HepG2 (cell line): ENCODE data around the gene NEAT1. TPM values are rescaled to one million over a fixed set of nuclear protein-coding genes. Genes with fewer than 3 reads are reported as not detected.

Experiments
- ATAD3A ChIP-seq: sonication (generic); formaldehyde crosslinking; IDR thresholded peaks from 2 replicates; pipeline ENCODE4 v1.4.0; 2020; ENCODE audit warnings: missing genetic modification reagents
- ATF1 ChIP-seq: IDR thresholded peaks from 2 replicates; pipeline ENCODE4 v1.6.1; 2016; ENCODE audit warnings: mild to moderate bottlenecking, control low read depth
- BCL6 ChIP-seq: IDR thresholded peaks from 2 replicates; pipeline ENCODE4 v1.6.1; 2016; ENCODE audit warnings: missing genetic modification reagents, missing compliant biosample characterization
- FOXC1 ChIP-seq: sonication (generic); formaldehyde crosslinking; IDR thresholded peaks from 2 replicates; pipeline ENCODE4 v1.8.0; 2022; ENCODE audit warnings: mild to moderate bottlenecking, missing genetic modification reagents, borderline replicate concordance
- ISX ChIP-seq: sonication (generic); formaldehyde crosslinking; conservative IDR thresholded peaks from 2 replicates; pipeline ENCODE4 v1.5.0; 2020; ENCODE audit warnings: missing genetic modification reagents
- KLF13 ChIP-seq: sonication (generic); formaldehyde crosslinking; IDR thresholded peaks from 2 replicates; pipeline ENCODE4 v1.4.0; 2020; ENCODE audit warnings: mild to moderate bottlenecking, missing genetic modification reagents
- MEIS1 ChIP-seq: sonication (generic); formaldehyde crosslinking; IDR thresholded peaks from 2 replicates; pipeline ENCODE4 v1.9.0; 2021; ENCODE audit warnings: mild to moderate bottlenecking, missing genetic modification reagents, moderate library complexity, borderline replicate concordance
- NFIB ChIP-seq: sonication (generic); formaldehyde crosslinking; IDR thresholded peaks from 2 replicates; pipeline ENCODE4 v1.9.0; 2021; ENCODE audit warnings: missing genetic modification reagents, mild to moderate bottlenecking, borderline replicate concordance
- PAWR ChIP-seq: sonication (generic); formaldehyde crosslinking; IDR thresholded peaks from 2 replicates; pipeline ENCODE4 v1.4.0; 2020; ENCODE audit warnings: missing genetic modification reagents, mild to moderate bottlenecking, borderline replicate concordance
- RBAK ChIP-seq: sonication (generic); formaldehyde crosslinking; IDR thresholded peaks from 2 replicates; pipeline ENCODE4 v1.5.1; 2020; ENCODE audit warnings: mild to moderate bottlenecking, missing genetic modification reagents
- SP2 ChIP-seq: sonication (generic); formaldehyde crosslinking; IDR thresholded peaks from 2 replicates; pipeline ENCODE4 v1.5.1; 2020; ENCODE audit warnings: mild to moderate bottlenecking, missing genetic modification reagents
- TEAD2 ChIP-seq: sonication (generic); formaldehyde crosslinking; IDR thresholded peaks from 2 replicates; pipeline ENCODE4 v1.9.0; 2021; ENCODE audit warnings: missing genetic modification reagents
- YEATS2 ChIP-seq: sonication (generic); formaldehyde crosslinking; IDR thresholded peaks from 2 replicates; pipeline ENCODE4 v1.4.0; 2020; ENCODE audit warnings: missing genetic modification reagents, borderline replicate concordance
- ZNF17 ChIP-seq: sonication (generic); formaldehyde crosslinking; IDR thresholded peaks from 2 replicates; pipeline ENCODE4 v1.5.0; 2020; ENCODE audit warnings: mild to moderate bottlenecking, missing genetic modification reagents
- ZNF432 ChIP-seq: sonication (generic); formaldehyde crosslinking; IDR thresholded peaks from 2 replicates; pipeline ENCODE4 v1.5.0; 2020; ENCODE audit warnings: missing genetic modification reagents, mild to moderate bottlenecking, borderline replicate concordance
- ZNF460 ChIP-seq: sonication (generic); formaldehyde crosslinking; IDR thresholded peaks from 2 replicates; pipeline ENCODE4 v1.5.1; 2020; ENCODE audit warnings: missing genetic modification reagents, mild to moderate bottlenecking, borderline replicate concordance
- ZNF839 ChIP-seq: sonication (generic); formaldehyde crosslinking; IDR thresholded peaks from 2 replicates; pipeline ENCODE4 v1.4.0; 2020; ENCODE audit warnings: missing genetic modification reagents, mild to moderate bottlenecking, borderline replicate concordance
- polyA plus RNA-seq, 8 experiments: library from polyadenylated mRNA; depleted of rRNA in 3 of 8; stranded (reverse) in 7 of 8; unstranded in 1 of 8; fragments of >200 nt; fragmentation: Illumina TruSeq in 4 of 8; extraction: Trizol in 4 of 8; gene quantifications; 2 replicates each; pipeline versions ENCODE4 v1.2.1 to v1.2.3, GENCODE V29; 2011 to 2016; ENCODE audit warnings: low read depth in 4 of 8, missing spikeins in 1 of 8, mixed read lengths in 1 of 8; ENCODE audit not compliant: insufficient read depth in 1 of 8
- total RNA-seq, 5 experiments: library from RNA; depleted of rRNA; stranded (reverse); fragments of >200 nt; fragmentation: Illumina TruSeq; extraction: Trizol; gene quantifications; 2 replicates each; pipeline ENCODE4 v1.2.3, GENCODE V29; 2016; ENCODE audit warnings: low read depth in 1 of 5
- TF ChIP-seq, protein P1 (sequence below): sonication (generic); formaldehyde crosslinking; IDR thresholded peaks from 2 replicates; pipeline ENCODE4 v1.5.0; 2020; ENCODE audit warnings: missing genetic modification reagents
- TF ChIP-seq, protein P2 (sequence below): sonication (generic); formaldehyde crosslinking; IDR thresholded peaks from 2 replicates; pipeline ENCODE4 v1.8.1; 2023; ENCODE audit warnings: mild to moderate bottlenecking, missing genetic modification reagents
- TF ChIP-seq, protein P3 (sequence below): sonication (generic); formaldehyde crosslinking; IDR thresholded peaks from 2 replicates; pipeline ENCODE4 v1.4.0; 2020; ENCODE audit warnings: missing genetic modification reagents
- TF ChIP-seq, protein P4 (sequence below): sonication (generic); formaldehyde crosslinking; IDR thresholded peaks from 2 replicates; pipeline ENCODE4 v1.4.0; 2020; ENCODE audit warnings: missing genetic modification reagents
- TF ChIP-seq, protein P5 (sequence below): sonication (generic); formaldehyde crosslinking; IDR thresholded peaks from 2 replicates; pipeline ENCODE4 v1.8.1; 2022; ENCODE audit warnings: mild to moderate bottlenecking, missing genetic modification reagents

The NEAT1 gene
- total and polyA plus RNA-seq, 2 of the 13 experiments (the other 11 are each of a cell fraction or from before 2014, with no cell fraction given), result 20.5 to 41.2 TPM

DNA sequence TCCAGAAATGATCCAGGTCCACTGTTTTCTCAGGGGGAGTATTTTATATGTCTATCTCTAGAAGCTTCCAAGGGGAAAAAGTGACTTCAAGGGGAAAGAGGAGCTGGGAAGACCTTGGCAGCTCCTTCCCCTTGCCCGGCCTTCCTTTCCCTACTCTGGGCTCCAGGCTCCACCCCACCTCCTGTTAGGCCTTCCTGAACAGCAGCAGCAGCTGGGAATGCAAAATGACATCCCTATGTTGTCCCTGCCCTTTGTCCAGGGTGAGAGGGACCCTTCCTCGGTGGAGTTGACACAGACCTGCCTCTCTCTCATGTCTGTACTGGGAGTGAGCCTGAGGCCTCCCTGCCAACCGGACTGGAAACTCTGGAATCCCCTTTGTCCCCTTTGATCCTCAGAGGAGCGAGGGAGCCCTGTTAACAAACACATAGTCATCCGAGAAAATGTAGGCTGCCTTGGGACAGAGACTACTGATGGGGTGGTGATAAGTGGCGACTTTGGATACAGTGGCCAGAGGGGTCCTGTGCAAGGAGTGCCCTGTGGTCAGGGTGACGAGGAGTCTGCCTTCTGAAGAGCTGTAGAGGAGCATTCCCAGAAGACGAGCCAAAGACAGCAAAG, 67.2 kb downstream of the NEAT1 start (continued):
- TF ChIP-seq, protein P1, sequence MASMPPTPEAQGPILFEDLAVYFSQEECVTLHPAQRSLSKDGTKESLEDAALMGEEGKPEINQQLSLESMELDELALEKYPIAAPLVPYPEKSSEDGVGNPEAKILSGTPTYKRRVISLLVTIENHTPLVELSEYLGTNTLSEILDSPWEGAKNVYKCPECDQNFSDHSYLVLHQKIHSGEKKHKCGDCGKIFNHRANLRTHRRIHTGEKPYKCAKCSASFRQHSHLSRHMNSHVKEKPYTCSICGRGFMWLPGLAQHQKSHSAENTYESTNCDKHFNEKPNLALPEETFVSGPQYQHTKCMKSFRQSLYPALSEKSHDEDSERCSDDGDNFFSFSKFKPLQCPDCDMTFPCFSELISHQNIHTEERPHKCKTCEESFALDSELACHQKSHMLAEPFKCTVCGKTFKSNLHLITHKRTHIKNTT (CRISPR knock-in tag), result no peak
- no peak for TF ChIP-seq TEAD2 (CRISPR knock-in tag)
- no peak for TF ChIP-seq ATAD3A (CRISPR knock-in tag)
- TF ChIP-seq NFIB (CRISPR knock-in tag), result no peak
- TF ChIP-seq YEATS2 (CRISPR knock-in tag), result no peak
- no peak for TF ChIP-seq SP2
- TF ChIP-seq FOXC1 (CRISPR knock-in tag), result no peak
- TF ChIP-seq, protein P2, sequence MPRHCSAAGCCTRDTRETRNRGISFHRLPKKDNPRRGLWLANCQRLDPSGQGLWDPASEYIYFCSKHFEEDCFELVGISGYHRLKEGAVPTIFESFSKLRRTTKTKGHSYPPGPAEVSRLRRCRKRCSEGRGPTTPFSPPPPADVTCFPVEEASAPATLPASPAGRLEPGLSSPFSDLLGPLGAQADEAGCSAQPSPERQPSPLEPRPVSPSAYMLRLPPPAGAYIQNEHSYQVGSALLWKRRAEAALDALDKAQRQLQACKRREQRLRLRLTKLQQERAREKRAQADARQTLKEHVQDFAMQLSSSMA (CRISPR knock-in tag), result no peak
- no peak for TF ChIP-seq ISX
- TF ChIP-seq, protein P3, sequence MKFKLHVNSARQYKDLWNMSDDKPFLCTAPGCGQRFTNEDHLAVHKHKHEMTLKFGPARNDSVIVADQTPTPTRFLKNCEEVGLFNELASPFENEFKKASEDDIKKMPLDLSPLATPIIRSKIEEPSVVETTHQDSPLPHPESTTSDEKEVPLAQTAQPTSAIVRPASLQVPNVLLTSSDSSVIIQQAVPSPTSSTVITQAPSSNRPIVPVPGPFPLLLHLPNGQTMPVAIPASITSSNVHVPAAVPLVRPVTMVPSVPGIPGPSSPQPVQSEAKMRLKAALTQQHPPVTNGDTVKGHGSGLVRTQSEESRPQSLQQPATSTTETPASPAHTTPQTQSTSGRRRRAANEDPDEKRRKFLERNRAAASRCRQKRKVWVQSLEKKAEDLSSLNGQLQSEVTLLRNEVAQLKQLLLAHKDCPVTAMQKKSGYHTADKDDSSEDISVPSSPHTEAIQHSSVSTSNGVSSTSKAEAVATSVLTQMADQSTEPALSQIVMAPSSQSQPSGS, result no peak
- TF ChIP-seq, protein P4, sequence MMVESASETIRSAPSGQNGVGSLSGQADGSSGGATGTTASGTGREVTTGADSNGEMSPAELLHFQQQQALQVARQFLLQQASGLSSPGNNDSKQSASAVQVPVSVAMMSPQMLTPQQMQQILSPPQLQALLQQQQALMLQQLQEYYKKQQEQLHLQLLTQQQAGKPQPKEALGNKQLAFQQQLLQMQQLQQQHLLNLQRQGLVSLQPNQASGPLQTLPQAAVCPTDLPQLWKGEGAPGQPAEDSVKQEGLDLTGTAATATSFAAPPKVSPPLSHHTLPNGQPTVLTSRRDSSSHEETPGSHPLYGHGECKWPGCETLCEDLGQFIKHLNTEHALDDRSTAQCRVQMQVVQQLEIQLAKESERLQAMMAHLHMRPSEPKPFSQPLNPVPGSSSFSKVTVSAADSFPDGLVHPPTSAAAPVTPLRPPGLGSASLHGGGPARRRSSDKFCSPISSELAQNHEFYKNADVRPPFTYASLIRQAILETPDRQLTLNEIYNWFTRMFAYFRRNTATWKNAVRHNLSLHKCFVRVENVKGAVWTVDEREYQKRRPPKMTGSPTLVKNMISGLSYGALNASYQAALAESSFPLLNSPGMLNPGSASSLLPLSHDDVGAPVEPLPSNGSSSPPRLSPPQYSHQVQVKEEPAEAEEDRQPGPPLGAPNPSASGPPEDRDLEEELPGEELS (CRISPR knock-in tag), result 0 out of 2 replicates have a peak, but pooled peaks have one; percentile 38
- peak; percentile 63; the same call in 1 of the 2 replicates for TF ChIP-seq MEIS1 (CRISPR knock-in tag)
- TF ChIP-seq RBAK (CRISPR knock-in tag), result no peak
- peak; percentile 91 for TF ChIP-seq BCL6
- no peak for TF ChIP-seq ZNF17
- no peak for TF ChIP-seq ZNF432 (CRISPR knock-in tag)
- no peak for TF ChIP-seq PAWR (CRISPR knock-in tag)
- TF ChIP-seq ATF1 (CRISPR knock-in tag), result no peak
- TF ChIP-seq, protein P5, sequence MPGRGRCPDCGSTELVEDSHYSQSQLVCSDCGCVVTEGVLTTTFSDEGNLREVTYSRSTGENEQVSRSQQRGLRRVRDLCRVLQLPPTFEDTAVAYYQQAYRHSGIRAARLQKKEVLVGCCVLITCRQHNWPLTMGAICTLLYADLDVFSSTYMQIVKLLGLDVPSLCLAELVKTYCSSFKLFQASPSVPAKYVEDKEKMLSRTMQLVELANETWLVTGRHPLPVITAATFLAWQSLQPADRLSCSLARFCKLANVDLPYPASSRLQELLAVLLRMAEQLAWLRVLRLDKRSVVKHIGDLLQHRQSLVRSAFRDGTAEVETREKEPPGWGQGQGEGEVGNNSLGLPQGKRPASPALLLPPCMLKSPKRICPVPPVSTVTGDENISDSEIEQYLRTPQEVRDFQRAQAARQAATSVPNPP (CRISPR knock-in tag), result no peak
- no peak for TF ChIP-seq KLF13 (CRISPR knock-in tag)
- TF ChIP-seq ZNF839 (CRISPR knock-in tag), result no peak
- TF ChIP-seq ZNF460 (CRISPR knock-in tag), result no peak
